Fibroblast of skin of abdomen (primary cell): ENCODE measurements around the gene TP73. TPM values are rescaled to one million over a fixed set of nuclear protein-coding genes. Genes with fewer than 3 reads are reported as not detected.

Experiments
- DNase-seq: peaks from one replicate; pipeline ENCODE4 v3.0.0-alpha.2; 2013
- polyA plus RNA-seq, 2 experiments: library from polyadenylated mRNA; unstranded; fragments of 120-200 nt; gene quantifications; one replicate each; pipeline ENCODE4 v1.2.1, GENCODE V29; 2013; ENCODE audit not compliant: insufficient read length in 2 of 2

Gene TP73
- polyA plus RNA-seq (2013, experiment 1 of 2; ENCODE audit: insufficient read length) = not detected
- 0.05 TPM for polyA plus RNA-seq (2013, experiment 2 of 2; ENCODE audit: insufficient read length)

DNA sequence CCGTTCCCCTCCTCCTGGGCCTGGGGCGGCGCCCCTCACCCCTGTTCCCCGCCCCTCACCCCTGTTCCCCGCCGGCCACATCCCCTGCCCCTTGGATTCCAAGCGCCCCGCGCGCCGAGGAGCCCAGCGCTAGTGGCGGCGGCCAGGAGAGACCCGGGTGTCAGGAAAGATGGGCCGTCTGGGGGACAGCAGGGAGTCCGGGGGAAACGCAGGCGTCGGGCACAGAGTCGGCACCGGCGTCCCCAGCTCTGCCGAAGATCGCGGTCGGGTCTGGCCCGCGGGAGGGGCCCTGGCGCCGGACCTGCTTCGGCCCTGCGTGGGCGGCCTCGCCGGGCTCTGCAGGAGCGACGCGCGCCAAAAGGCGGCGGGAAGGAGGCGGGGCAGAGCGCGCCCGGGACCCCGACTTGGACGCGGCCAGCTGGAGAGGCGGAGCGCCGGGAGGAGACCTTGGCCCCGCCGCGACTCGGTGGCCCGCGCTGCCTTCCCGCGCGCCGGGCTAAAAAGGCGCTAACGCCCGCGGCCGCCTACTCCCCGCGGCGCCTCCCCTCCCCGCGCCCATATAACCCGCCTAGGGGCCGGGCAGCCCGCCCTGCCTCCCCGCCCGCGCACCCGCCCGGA is at the start of gene TP73:
TP73 (plus strand) TSS at position 587 of the 618 bp plus-strand sequence. CDS start 29,850 bp downstream, outside the sequence.
- DNase-seq = no peak

- no peak for DNase-seq
Measured at GRCh38 chr1:3603156-3603555, 49.2 kb upstream of the TP73 start.

DNA sequence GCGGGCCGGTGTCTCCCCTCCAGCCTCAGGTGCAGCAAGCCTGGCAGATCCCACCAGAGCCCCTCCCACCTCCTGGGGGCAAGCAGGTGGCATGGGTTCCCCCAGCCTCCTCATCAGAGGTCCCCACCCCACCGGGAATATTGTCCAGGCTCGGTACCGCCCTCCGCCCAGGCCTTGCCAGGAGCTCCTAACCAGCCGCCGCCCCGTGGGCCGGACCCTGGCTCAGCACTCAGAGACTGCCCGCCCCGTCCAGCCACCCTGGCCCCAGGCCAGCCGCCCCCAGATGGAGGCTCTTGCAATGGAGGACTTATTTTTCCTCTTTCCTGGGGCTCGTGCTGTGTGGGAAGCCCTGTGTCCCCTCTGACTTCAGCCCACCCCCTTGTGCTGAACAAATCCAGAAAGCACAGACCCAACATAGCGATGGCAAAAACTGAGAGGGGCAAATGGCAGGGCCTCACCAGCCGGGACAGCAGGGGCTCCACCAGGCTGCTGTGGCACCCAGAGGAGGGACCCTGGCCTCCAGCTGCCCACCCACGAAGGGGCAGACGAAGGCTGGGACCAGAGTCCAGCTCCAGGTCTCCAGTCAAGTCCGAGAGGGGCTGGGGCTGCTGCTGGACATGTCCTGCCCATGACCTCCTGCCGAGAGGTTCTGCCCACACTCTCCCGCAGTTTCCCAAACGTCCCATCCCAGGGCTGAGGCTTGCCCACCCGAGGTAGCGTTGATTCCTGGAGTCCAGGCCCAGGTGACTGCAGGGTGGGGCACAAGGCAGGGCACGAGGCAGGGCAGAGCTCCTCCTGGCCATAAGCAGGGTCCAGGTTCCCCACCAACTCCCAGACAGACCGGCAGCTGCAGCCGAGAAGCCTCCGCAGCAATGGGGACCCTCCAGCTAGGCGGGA is 48.5 kb upstream of the TP73 start:
- no peak for DNase-seq

DNA sequence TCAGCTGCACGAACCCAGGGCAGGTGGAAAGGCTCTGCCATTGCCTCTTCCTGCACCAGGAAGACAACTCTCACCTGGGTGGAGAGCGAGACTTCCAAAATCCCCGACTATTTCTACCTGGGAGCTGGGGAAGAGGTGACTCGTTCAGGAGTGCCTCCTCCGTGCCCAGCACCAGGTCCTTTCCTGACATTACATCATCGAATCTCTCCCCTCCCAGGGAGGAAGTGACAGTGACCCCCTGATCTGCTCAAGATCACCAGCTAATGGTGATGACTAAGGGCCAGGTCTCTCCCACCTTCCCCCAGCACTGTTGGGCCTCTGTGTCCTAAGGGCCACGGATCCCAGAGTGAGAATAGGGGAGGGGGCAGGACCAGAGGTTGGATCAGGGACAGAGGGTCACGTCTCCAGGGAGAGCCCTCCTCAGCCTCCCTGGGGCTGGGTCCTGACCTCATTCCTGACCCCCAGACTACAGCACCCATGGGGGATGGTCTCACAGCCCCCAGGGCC is 47.8 kb upstream of the TP73 start:
- no peak for DNase-seq

DNA sequence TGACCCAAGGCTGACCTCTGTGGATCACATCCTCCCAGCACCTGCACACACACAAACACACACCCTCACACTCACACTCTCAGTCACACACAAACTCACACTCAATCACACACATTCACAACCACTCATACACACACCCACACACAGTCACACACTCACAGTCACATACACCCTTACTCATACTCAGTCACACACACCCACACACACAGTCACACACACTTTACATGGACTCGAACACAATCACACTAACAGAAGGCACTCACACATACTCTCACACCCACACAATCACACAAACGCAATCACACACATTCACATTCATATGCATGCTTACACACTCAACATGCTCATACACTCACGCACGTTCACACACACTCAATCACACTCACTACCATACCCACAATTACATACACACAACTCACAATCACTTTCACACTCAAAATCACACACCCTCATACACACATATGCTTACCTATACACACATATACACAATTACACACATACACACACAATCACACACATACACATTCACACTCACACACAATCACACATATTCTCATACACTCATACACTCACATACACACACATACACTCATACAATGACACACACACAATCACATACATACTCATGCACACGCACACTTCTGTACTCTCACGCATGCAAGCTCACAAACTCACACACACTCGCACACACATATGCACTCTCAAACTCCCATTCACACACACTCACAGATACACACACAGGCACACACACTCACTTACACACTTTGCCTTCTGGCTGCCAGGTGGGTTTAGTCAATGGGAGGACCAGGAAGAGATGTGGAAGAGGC is 47.1 kb upstream of the TP73 start:
- DNase-seq = no peak

GRCh38 chr1:3606779-3607702 is 45.3 kb upstream of the TP73 start:
- no peak for DNase-seq

- no peak for DNase-seq
Measured at GRCh38 chr1:3607703-3608065, 44.6 kb upstream of the TP73 start.

DNA sequence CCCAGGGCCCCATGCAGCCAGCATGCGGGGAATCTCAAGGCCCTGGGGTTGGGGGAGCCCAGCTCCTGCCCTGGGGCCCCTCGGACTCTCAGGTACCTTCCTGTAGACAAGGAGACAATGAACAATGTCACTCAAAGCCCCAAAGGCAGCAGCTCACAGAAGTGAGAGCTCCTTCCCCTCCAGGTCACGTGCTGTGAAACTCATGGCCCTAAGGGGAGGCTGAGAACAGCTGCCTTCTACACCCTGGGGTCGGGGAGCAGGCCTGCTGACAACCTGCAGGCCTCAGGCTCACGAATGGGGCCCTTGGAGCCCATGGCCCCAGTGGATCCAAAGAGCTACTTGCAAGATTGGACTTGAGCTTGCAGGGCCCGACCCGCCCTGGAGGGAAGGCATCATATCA is 44.2 kb upstream of the TP73 start:
- no peak for DNase-seq

DNA sequence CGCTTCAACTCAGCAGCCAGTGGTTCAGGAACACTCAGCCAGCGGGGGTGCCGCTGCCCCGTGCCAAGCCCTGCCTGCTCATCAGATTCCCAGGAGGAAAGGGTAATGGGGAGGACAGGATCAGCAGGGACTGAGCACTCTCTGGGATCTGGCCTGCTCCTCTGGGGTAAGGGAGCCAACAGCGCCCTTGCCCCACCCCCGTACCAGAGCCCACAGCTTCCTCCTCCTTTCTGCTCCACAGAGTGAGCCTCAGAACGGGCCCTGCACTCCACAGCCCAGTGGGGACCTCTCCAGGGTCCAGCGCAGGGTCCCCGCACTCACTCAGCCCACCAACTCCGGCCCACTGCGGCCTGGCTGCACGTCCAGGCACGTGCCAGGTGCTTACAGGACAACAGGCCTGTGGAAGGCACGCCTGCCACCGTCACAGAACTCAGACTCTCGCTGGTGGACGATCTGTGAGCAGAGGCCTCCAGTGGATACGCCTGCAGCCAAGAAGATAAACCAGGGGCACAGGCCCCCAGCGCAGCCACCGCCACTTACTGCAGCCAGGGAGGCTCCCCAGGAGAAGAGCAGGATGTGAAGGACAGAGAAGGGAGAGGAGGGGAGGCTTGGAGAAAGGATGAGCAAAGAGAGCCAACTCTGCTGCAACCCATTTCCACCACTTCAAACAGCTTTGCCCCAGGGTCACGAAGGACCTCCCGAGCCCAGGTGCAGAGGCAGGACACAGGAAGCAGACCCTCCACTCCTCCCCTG is 43.1 kb upstream of the TP73 start:
- no peak for DNase-seq

DNA sequence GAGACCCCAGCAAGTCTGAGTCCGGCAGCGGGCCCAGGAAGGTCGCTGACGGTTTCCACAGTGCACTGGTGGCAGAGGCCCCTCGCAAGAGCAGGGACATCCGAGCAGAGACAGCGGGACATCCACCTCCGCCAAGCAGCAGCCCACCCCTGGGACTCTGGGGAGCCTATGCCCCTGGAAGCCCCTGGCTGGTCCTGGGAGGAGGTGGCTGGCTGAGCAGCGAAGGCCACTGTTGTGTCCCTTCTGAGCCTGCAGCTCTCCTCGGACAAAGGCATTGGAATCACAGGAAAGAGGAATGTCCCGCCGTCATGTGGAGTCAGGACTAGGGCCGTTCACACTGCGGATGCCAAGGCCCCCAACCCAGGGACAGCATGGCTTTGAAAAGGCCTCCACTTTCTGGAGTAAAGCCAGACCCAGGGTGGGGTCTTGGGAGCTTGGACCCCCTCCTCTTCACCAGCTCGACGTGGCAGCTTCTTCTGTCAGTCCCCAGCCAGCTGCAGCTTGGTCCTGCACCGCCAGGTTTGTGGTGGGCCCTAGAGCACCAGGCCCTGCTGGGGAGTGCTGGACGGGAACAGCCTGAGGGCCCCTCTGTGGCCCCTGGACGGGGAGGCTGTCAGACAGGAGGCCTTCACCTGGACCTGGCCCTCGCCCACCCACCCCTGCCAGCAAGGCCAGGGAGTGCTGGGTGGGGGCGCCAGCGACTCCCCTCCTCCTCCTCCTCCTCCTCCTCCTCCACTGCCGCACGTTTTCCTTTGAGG is 42.4 kb upstream of the TP73 start:
- DNase-seq = no peak

DNA sequence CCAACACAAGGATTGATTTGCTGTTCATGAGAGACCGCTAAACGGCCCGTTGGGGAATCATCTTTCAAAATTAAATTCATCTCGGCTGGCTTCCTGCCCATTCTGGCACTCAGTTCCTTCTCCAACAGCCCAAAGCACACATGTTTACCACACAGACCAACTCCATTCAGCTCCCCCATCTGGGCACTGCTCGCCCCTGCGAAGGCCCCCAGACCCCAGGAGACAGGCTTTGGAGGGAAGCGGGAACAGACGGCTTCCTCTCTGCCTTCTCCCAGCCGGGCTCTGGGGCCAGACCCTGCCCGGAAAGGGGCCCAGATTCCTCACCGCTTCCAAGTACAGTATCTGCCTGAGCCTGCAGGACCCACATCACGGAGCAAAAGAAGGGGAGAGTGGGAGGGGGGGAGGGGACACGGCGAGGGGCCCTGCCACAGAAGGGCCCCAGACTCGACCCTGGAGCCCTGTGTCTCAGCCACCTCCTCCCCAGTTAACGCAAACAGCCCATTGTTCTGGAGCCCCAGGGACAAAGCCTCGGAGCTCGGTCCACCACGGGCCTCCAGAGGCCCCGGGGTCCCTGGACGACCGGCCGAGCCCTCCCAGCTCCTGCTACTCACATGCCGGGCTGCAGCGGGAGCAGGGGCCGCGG is 41.7 kb upstream of the TP73 start:
- peak; percentile 47 for DNase-seq

DNA sequence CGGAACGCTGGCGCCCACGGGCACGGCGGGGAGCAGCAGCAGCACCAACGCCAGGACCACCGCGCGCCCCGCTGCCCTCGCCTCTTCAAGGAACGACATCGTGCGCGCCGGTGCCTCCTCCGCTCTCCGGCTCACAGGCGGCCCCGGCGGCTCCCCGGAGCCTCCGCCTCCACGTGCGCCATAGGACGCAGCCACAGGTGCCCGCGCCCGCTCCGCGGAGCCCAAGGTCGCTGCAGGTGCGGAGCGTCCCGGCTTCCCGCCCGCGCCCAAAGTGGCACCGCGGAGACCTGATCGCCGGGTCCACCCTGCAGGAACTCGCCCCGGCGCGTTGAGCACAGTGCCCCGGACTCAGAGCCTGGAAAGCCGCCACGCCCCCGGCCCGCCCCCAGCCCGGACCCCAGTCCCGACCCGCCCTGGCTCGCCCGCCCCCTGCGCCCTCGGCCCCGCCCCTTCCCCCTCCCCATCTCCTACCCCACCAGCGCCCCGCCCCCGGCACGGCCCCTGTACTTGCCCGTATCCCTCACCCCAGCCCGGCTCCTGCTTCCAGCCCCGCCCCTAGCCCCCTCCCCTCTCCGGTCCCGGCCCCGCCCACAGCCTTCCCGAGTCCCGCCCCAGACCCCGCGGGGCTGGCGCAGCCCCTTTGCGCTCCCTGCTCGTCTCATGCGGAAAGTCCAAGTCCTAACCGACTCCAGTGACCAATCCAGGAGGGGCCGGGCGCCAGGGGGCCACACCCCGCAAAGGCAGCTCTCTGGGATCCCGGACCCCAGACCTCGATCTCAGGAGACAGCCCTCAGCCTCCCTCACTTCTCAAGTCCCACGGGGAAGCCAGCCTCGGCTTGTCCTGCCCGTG is 40.9 kb upstream of the TP73 start, which contains the start of gene MEGF6:
MEGF6 (minus strand) TSS at position 339 of the 850 bp plus-strand sequence; CDS start at position 99, 240 bp downstream.
- DNase-seq = peak; percentile 30

GRCh38 chr1:3612123-3612522 is 40.2 kb upstream of the TP73 start:
- no peak for DNase-seq

- no peak for DNase-seq
Measured at GRCh38 chr1:3614755-3615742, 37.3 kb upstream of the TP73 start.

DNA sequence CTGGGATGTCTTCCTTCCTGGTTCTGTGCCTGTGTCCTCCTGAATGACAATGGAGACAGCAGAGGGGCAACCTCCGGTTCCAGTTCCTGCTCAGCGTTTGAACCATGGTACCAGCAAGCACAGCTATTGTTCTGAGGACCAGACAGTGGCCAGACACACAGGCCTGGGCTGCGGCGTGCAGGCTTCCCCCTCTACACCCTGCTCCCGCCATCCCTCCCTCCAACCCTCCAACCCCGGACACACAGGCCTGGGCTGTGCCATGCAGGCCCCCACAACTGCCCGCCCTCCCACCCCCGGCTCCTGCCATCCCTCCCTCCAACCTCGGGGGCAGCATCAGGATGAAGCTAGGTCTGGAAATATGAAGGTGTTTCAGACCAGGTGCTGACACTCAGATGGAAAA is 35.5 kb upstream of the TP73 start:
- DNase-seq = no peak

- DNase-seq = no peak
Measured at GRCh38 chr1:3617806-3618345, 34.4 kb upstream of the TP73 start.

GRCh38 chr1:3618531-3618880 is 33.8 kb upstream of the TP73 start:
- DNase-seq = no peak
